Lung (tissue), 12 donors: Measurements from ENCODE around the gene PRRG1. TPM values are rescaled to one million over a fixed set of nuclear protein-coding genes. Genes with fewer than 3 reads are reported as not detected.

Source experiments
- ATAC-seq: fragments of 200-7000 bp; cut with Tn5 transposase; one replicate; pipeline ENCODE4 v1.9.1; 2020; ENCODE audit warnings: moderate number of reproducible peaks; ENCODE audit not compliant: insufficient read depth, low FRiP score
- DNase-seq, 3 donors: peaks; one replicate each; pipeline ENCODE4 v3.0.0-alpha.2; 2013 to 2017
- H3K27ac ChIP-seq, 2 donors: one replicate each; pipeline ENCODE4 v1.5.1; 2013; ENCODE audit warnings: mild to moderate bottlenecking in 2 of 2, moderate library complexity in 2 of 2, control low read depth in 1 of 2, inconsistent platforms in 1 of 2, low read depth in 1 of 2, low read length in 1 of 2
- H3K27me3 ChIP-seq, 3 donors: one replicate each; pipeline ENCODE4 v1.5.1; 2013; ENCODE audit warnings: low read length in 2 of 3; ENCODE audit not compliant: control insufficient read depth in 3 of 3, insufficient read depth in 3 of 3
- H3K36me3 ChIP-seq, 4 donors: one replicate each; pipeline ENCODE4 v1.5.1; 2013; ENCODE audit warnings: low read length in 4 of 4, mild to moderate bottlenecking in 1 of 4, moderate library complexity in 1 of 4; ENCODE audit not compliant: control insufficient read depth in 4 of 4, insufficient read depth in 4 of 4
- H3K4me1 ChIP-seq, 5 donors: one replicate each; pipeline ENCODE4 v1.5.1; 2013; ENCODE audit warnings: low read length in 5 of 5, mild to moderate bottlenecking in 2 of 5, moderate library complexity in 1 of 5; ENCODE audit not compliant: control insufficient read depth in 5 of 5, insufficient read depth in 5 of 5
- H3K4me3 ChIP-seq: one replicate; pipeline ENCODE4 v1.5.1; 2013; ENCODE audit warnings: mild to moderate bottlenecking, control low read depth, moderate library complexity
- H3K9ac ChIP-seq, 2 donors: one replicate each; pipeline ENCODE4 v1.5.1; 2013; ENCODE audit warnings: low read length in 2 of 2, control low read depth in 1 of 2; ENCODE audit not compliant: insufficient read depth in 1 of 2
- H3K9me3 ChIP-seq, 4 donors: one replicate each; pipeline ENCODE4 v1.5.1; 2013; ENCODE audit warnings: low read length in 3 of 4, mild to moderate bottlenecking in 1 of 4, moderate library complexity in 1 of 4; ENCODE audit not compliant: control insufficient read depth in 4 of 4, insufficient read depth in 3 of 4
- CTCF ChIP-seq: IDR thresholded peaks from 2 replicates; pipeline ENCODE4 v1.5.1; 2012; ENCODE audit warnings: mild to moderate bottlenecking; ENCODE audit errors: control extremely low read depth, extremely low read depth
- WGBS, 2 donors: extraction: QIAGEN DNeasy Blood & Tissue Kit; methylation state at CpG; one replicate each; pipeline ENCODE4 v1.1.7; 2013; 5-methylcytosine and 5-hydroxymethylcytosine counted together
- polyA plus RNA-seq, 2 donors: library from polyadenylated mRNA; stranded (reverse); fragments of 200-250 nt; gene quantifications; one replicate each; pipeline ENCODE4 v1.2.1, GENCODE V29; 2013
- total RNA-seq, 2 donors: library from RNA; depleted of rRNA in 1 of 2; stranded (reverse); fragments of >200 nt in 1 of 2; gene quantifications; one replicate each; pipeline ENCODE4 v1.2.1, GENCODE V29; 2014 to 2021
- donor health status: control.
- donor health status: control.
- donor health status: Bipolar disorder and iron deficiency.
- donor health status: healthy.
- donor health status: DM: yes; HTN: yes; CAD: no.

Gene PRRG1
- total and polyA plus RNA-seq, 4 donors: 2.1 to 15.0 (median 3.8) TPM

- peak in 1 of 3 donors; percentile 1 for DNase-seq
- no peak overlapping the region for H3K4me3 ChIP-seq
- H3K27ac ChIP-seq: no peak overlapping the region
- WGBS, 2 donors: 82 to 89% methylated on average over 1 of the region's 1 CpG
- H3K4me1 ChIP-seq: peaks cover 0 to 10% (median 0%) of the 10 kb centered on the region in 5 donors
- ATAC-seq: no peak
- peaks cover 0 to 8% (median 5%) of the 10 kb centered on the region in 3 donors for H3K27me3 ChIP-seq
- no peaks in the 10 kb centered on the region for H3K9me3 ChIP-seq
- no peak overlapping the region for H3K9ac ChIP-seq
- no peaks in the 10 kb centered on the region for H3K36me3 ChIP-seq
- TF ChIP-seq CTCF: no peak
Measured at GRCh38 chrX:37378830-37379229, 29.7 kb downstream of the PRRG1 start.

- H3K36me3 ChIP-seq: no peaks in the 10 kb centered on the region
- DNase-seq (no peak), ATAC-seq (no peak)
- H3K27me3 ChIP-seq: peaks cover 0 to 9% (median 6%) of the 10 kb centered on the region in 3 donors
- H3K9me3 ChIP-seq: no peaks in the 10 kb centered on the region
- H3K9ac ChIP-seq: no peak overlapping the region
- peak overlapping the region in 1 of 2 donors; percentile 53 for H3K27ac ChIP-seq
- H3K4me1 ChIP-seq: peaks cover 0 to 10% (median 0%) of the 10 kb centered on the region in 5 donors
- H3K4me3 ChIP-seq: no peak overlapping the region
- no peak for TF ChIP-seq CTCF
Measured at GRCh38 chrX:37380256-37380655, 31.1 kb downstream of the PRRG1 start.

GRCh38 chrX:37380924-37381323 lies 31.8 kb downstream of the PRRG1 start:
- H3K4me1 ChIP-seq: peaks cover 0 to 10% (median 0%) of the 10 kb centered on the region in 5 donors
- peaks cover 0 to 9% (median 4%) of the 10 kb centered on the region in 3 donors for H3K27me3 ChIP-seq
- WGBS, 2 donors: 62 to 77% methylated on average over 2 of the region's 2 CpGs
- H3K4me3 ChIP-seq: no peak overlapping the region
- H3K27ac ChIP-seq: peak overlapping the region in 1 of 2 donors; percentile 33
- H3K9me3 ChIP-seq: no peaks in the 10 kb centered on the region
- no peak for TF ChIP-seq CTCF
- no peak for ATAC-seq
- H3K36me3 ChIP-seq: no peaks in the 10 kb centered on the region
- peak in 2 of 3 donors; percentile 0 to 19 for DNase-seq
- no peak overlapping the region for H3K9ac ChIP-seq

GRCh38 chrX:37383313-37383712 lies 34.1 kb downstream of the PRRG1 start:
- Histone ChIP-seq H3K27ac (no peak overlapping the region), H3K4me1 (peaks cover 0 to 5% (median 0%) of the 10 kb centered on the region in 5 donors), H3K4me3 (no peak overlapping the region), H3K27me3 (peaks cover 0 to 7% (median 0%) of the 10 kb centered on the region in 3 donors), H3K36me3 (no peaks in the 10 kb centered on the region), H3K9me3 (peaks cover 0 to 3% (median 1%) of the 10 kb centered on the region in 4 donors), H3K9ac (no peak overlapping the region)
- no peak for TF ChIP-seq CTCF
- DNase-seq (no peak), ATAC-seq (no peak)
